Thoracic aorta (tissue), 2 donors: Measurements from ENCODE around the gene CRAT. TPM values are rescaled to one million over a fixed set of nuclear protein-coding genes. Genes with fewer than 3 reads are reported as not detected.

Experiments
- ATAC-seq: fragments of 150-250 bp; one replicate; pipeline ENCODE4 v1.8.0; 2017; ENCODE audit warnings: low read depth; ENCODE audit not compliant: insufficient number of reproducible peaks, low FRiP score
- DNase-seq: peaks from one replicate; pipeline ENCODE4 v3.0.0-alpha.2; 2020; ENCODE audit warnings: low spot score
- H3K27ac ChIP-seq, 2 donors: fragments of 200-600 bp; sonication (generic); 1 replicate in 1 of 2; 2 replicates in 1 of 2; pipeline ENCODE4 v1.5.1; 2016; ENCODE audit warnings: mild to moderate bottlenecking in 2 of 2, moderate library complexity in 2 of 2
- H3K27me3 ChIP-seq: fragments of 200-600 bp; sonication (generic); replicated peaks from 2 replicates; pipeline ENCODE4 v1.6.0; 2016; ENCODE audit warnings: mild to moderate bottlenecking; ENCODE audit not compliant: insufficient read depth
- H3K36me3 ChIP-seq: fragments of 200-600 bp; sonication (generic); one replicate; pipeline ENCODE4 v1.5.1; 2016
- H3K4me1 ChIP-seq, 2 donors: fragments of 200-600 bp; sonication (generic); 1 replicate in 1 of 2; 2 replicates in 1 of 2; pipeline versions ENCODE4 v1.5.1 to v1.6.0; 2016; ENCODE audit warnings: low read depth in 2 of 2, mild to moderate bottlenecking in 1 of 2; ENCODE audit not compliant: control insufficient read depth in 1 of 2
- H3K4me3 ChIP-seq: fragments of 200-600 bp; sonication (generic); 2 replicates; pipeline ENCODE4 v1.5.1; 2016; ENCODE audit warnings: mild to moderate bottlenecking
- H3K9me3 ChIP-seq: fragments of 200-600 bp; sonication (generic); 2 replicates; pipeline ENCODE4 v1.5.1; 2016
- total RNA-seq, 2 donors: library from RNA; depleted of rRNA; stranded (reverse); fragments of >200 nt; gene quantifications; one replicate each; pipeline versions ENCODE4 v1.1.0 to v1.2.3, GENCODE V29; 2016
- TF ChIP-seq, protein P1 (sequence below): fragments of 200-600 bp; sonication (generic); IDR thresholded peaks from one replicate; pipeline ENCODE4 v1.5.1; 2019; ENCODE audit warnings: antibody characterized with exemption

The CRAT gene
- total RNA-seq, 2 donors from 2014 or later = 57.8 to 102 TPM

DNA sequence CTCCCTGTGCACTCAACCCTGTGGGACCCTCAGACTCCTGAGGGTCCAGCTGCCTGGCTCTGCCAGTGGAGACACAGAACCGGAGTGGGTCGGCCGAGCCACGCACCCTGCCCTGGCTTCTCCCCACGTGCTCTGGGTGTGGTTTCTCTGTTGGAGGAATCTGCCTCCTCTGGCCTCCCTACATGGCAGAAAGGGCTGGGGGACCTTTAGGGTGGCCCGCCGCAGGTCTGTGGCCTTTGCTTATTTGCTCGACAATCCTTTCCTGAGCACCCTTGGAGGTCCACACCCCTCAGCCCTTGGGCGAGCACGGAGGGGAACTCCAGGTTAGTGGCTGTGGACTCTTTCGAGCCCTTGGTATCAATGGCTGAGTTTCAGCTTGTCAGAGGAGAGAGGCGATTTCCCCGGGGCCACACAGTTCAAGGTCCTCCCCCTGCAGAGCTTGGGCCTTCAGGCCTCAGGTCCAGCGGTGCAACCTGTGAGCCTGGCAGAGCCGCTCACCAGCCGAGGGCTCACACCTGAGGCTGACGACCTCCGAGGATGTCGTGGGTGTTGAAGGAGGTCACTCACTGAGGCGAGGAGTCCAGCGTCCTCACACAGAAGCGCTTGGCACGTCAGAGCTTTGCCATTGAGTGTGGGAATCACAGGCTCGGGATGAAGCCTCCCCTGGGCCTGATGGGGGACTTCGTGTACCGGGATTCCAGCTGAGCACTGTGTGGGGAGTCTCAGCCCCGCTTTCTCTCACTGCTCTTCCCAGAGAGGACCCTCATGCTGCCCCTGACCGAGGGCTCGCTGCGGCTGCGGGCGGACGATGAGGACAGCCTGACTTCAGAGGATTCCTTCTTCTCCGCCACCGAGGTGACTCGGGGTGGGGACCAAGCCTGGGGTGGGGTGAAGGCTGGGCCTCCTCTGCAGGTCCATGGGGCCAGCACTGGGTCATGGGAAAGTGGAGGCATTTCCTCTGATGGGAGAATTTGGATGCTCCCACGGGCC, 50.5 kb downstream of the CRAT start:
- Histone ChIP-seq H3K4me3 (no peak overlapping the region), H3K27me3 (no peaks in the 10 kb centered on the region), H3K27ac (no peak overlapping the region), H3K36me3 (peaks cover 35% of the 10 kb centered on the region), H3K9me3 (no peaks in the 10 kb centered on the region), H3K4me1 (no peaks in the 10 kb centered on the region)
- ATAC-seq = no peak
- TF ChIP-seq, protein P1, sequence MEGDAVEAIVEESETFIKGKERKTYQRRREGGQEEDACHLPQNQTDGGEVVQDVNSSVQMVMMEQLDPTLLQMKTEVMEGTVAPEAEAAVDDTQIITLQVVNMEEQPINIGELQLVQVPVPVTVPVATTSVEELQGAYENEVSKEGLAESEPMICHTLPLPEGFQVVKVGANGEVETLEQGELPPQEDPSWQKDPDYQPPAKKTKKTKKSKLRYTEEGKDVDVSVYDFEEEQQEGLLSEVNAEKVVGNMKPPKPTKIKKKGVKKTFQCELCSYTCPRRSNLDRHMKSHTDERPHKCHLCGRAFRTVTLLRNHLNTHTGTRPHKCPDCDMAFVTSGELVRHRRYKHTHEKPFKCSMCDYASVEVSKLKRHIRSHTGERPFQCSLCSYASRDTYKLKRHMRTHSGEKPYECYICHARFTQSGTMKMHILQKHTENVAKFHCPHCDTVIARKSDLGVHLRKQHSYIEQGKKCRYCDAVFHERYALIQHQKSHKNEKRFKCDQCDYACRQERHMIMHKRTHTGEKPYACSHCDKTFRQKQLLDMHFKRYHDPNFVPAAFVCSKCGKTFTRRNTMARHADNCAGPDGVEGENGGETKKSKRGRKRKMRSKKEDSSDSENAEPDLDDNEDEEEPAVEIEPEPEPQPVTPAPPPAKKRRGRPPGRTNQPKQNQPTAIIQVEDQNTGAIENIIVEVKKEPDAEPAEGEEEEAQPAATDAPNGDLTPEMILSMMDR = no peak
- DNase-seq = no peak

DNA sequence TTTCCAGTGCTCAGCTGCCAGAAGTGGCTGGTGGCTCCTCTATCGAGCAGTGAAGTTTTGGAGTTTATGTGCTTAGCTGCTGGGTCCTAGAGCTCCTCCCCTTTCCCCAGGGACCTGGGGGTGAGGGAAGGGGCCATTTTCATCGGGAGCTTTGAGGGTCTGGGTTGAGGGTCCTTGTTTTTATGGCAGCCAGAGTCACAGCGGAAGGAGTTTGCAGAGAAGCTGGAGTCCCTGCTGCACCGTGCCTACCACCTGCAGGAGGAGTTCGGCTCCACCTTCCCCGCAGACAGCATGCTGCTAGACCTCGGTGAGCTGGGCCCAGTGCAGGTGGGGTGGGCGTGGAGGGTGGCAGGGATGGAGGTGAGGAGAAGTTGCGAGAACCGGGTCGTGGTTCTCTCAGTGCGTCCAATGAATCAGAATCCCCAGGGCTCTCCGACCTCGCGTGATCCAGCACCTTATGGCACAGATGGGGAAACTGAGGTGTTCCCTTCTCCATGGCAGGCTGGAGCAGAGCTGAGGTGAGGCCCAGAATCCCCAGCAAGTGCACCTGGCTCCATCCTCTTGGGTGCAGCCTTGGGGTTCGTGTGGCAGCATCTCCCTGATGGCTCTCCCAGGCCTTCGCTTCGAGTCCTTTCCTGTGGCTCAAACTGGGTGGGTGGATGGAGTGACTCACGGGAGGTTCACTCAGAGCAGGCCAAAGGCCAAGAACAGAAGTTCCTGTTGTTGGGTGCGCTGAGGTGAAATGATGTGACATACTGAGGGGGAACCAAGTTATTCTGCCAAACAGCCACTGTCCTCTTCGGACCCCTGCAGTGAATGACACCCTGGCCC, 51.4 kb downstream of the CRAT start:
- peaks cover 35% of the 10 kb centered on the region for H3K36me3 ChIP-seq
- TF ChIP-seq, protein P1 = no peak

DNA sequence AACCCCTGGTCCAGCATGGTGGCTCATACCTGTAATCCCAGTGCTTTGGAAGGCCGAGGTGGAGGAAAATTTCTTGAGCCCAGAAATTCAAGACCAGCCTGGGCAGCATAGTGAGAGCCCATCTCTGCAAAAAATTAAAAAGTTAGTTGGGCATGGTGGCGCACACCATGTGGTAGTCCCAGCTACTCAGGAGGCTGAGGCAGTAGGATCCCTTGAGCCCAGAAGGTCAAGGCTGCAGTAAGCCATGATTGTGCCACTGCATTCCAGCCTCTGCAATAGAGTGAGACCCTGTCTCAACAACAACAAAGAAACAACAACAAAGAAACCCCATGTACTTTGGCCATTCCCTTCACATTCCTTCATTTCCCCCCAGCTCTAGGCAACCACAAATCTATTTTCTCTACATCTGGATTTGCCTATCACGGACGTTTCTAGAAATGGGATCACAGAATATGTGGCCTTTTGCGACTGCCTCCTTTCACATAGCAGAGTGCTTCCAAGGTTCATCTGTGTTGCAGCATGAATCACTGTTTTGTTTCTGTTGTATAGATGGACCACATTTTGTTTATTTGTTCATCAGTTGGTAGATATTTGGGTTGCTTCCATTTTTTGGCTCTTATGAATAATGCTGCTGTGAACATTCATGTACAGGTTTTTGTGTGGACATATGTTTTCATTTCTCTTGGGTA, 56.3 kb downstream of the CRAT start:
- Histone ChIP-seq H3K9me3 (no peaks in the 10 kb centered on the region), H3K36me3 (peaks cover 19% of the 10 kb centered on the region), H3K4me3 (no peak overlapping the region), H3K27ac (no peak overlapping the region), H3K4me1 (no peaks in the 10 kb centered on the region), H3K27me3 (no peaks in the 10 kb centered on the region)
- ATAC-seq (no peak), DNase-seq (no peak)
- TF ChIP-seq, protein P1 = no peak

More for the DNA sequence above, 51.4 kb downstream of the CRAT start:
- Histone ChIP-seq H3K27me3 (no peaks in the 10 kb centered on the region), H3K9me3 (no peaks in the 10 kb centered on the region), H3K4me1 (no peaks in the 10 kb centered on the region), H3K4me3 (no peak overlapping the region), H3K27ac (no peak overlapping the region)
- ATAC-seq = no peak
- no peak for DNase-seq

DNA sequence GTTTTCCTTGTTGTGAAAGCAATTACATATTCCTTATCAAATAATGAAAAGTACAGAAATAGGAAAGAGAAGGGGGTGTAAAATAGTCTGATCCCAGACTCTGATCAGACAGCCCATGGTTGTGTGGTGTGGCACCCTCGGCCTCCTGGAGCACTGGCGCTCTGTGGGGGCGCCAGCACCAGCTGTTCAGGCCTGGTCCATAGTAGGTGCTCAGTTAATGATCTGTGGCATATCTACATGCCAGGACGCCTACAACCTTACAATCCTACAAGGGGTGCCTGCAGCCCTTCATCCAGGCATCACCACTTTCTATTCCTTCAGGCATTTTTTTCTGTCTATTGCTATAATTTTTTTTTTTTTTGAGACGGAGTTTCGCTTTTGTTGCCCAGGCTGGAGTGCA, 57.6 kb downstream of the CRAT start:
- no peak for DNase-seq

More for the DNA sequence above, 57.6 kb downstream of the CRAT start:
- H3K9me3 ChIP-seq = no peaks in the 10 kb centered on the region
- H3K4me1 ChIP-seq = no peaks in the 10 kb centered on the region
- H3K27ac ChIP-seq = no peak overlapping the region
- ATAC-seq = no peak
- H3K36me3 ChIP-seq = peaks cover 26% of the 10 kb centered on the region
- no peak overlapping the region for H3K4me3 ChIP-seq
- TF ChIP-seq, protein P1 = no peak
- no peaks in the 10 kb centered on the region for H3K27me3 ChIP-seq
